ENCODE results near the gene DIP2C. TPM values are rescaled to one million over a fixed set of nuclear protein-coding genes. Genes with fewer than 3 reads are reported as not detected.

The DIP2C gene
- total and polyA plus RNA-seq, 2 donors (not counting 1 experiment from before 2014, with no cell fraction given), result 1.3 to 1.9 TPM

- Mint-ChIP-seq H3K27ac (no peak overlapping the region), H3K4me1 (no peaks in the 10 kb centered on the region), H3K27me3 (peaks cover 26% of the 10 kb centered on the region), H3K9me3 (ENCODE audit: insufficient read depth) (no peaks in the 10 kb centered on the region), H3K4me3 (no peak overlapping the region)
- Histone ChIP-seq H3K9me3 (ENCODE audit: control extremely low read depth in 1 of 3, control insufficient read depth in 2 of 3, insufficient read depth in 1 of 3, low read length in 2 of 3) (no peaks in the 10 kb centered on the region), H3K4me2 (replicated peaks; ENCODE audit: low read depth, low read length, poor library complexity, severe bottlenecking) (no peak overlapping the region), H3K27me3 (replicated peaks in 1 of 4; ENCODE audit: control extremely low read depth in 1 of 4, control insufficient read depth in 3 of 4, insufficient read depth in 4 of 4, low read length in 3 of 4) (peaks cover 0 to 3% (median 0%) of the 10 kb centered on the region in 4 experiments), H4K20me1 (ENCODE audit: control insufficient read depth, insufficient read depth, low read length, poor library complexity, severe bottlenecking) (no peaks in the 10 kb centered on the region), H3K9ac (ENCODE audit: low read length) (no peak overlapping the region), H3K79me2 (ENCODE audit: control insufficient read depth, insufficient read depth, low read length) (no peaks in the 10 kb centered on the region), H3K36me3 (replicated peaks in 1 of 2; ENCODE audit: control extremely low read depth in 1 of 2, control insufficient read depth in 1 of 2, extremely low read depth in 1 of 2, insufficient read depth in 2 of 2, low read length in 1 of 2) (no peaks in the 10 kb centered on the region), H3K27ac (ENCODE audit: low read length in 2 of 2) (no peak overlapping the region), H3K4me3 (ENCODE audit: control extremely low read depth in 1 of 5, extremely low read depth in 1 of 5, insufficient read depth in 1 of 5, low read depth in 2 of 5, low read length in 4 of 5) (no peak overlapping the region), H3K4me1 (ENCODE audit: control insufficient read depth in 2 of 2, insufficient read depth in 2 of 2, low read length in 2 of 2) (no peaks in the 10 kb centered on the region), H2AFZ (ENCODE audit: insufficient read depth, low read depth, low read length, poor library complexity, severe bottlenecking) (no peak overlapping the region)
- TF ChIP-seq, protein P1, sequence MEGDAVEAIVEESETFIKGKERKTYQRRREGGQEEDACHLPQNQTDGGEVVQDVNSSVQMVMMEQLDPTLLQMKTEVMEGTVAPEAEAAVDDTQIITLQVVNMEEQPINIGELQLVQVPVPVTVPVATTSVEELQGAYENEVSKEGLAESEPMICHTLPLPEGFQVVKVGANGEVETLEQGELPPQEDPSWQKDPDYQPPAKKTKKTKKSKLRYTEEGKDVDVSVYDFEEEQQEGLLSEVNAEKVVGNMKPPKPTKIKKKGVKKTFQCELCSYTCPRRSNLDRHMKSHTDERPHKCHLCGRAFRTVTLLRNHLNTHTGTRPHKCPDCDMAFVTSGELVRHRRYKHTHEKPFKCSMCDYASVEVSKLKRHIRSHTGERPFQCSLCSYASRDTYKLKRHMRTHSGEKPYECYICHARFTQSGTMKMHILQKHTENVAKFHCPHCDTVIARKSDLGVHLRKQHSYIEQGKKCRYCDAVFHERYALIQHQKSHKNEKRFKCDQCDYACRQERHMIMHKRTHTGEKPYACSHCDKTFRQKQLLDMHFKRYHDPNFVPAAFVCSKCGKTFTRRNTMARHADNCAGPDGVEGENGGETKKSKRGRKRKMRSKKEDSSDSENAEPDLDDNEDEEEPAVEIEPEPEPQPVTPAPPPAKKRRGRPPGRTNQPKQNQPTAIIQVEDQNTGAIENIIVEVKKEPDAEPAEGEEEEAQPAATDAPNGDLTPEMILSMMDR (IDR thresholded peaks at IDR 0.05), result no peak
- DNase-seq, result no peak
- no peak for ATAC-seq (ENCODE audit: low read depth)
- WGBS (ENCODE audit: insufficient coverage), result 91% methylated on average over 4 of the region's 10 CpGs
- ChIA-PET CTCF (no interaction called here), POLR2A (no interaction called here)
- intact Hi-C loops (cut with micrococcal nuclease), result no loop called here
Observed at GRCh38 chr10:469947-470338, 219.5 kb downstream of the DIP2C start.

GRCh38 chr10:459743-460142 lies 229.7 kb downstream of the DIP2C start:
- ATAC-seq (ENCODE audit: low read depth), result no peak
- 97% methylated on average over 11 of the region's 12 CpGs for WGBS (ENCODE audit: insufficient coverage)
- Histone ChIP-seq H3K79me2 (ENCODE audit: control insufficient read depth, insufficient read depth, low read length) (no peaks in the 10 kb centered on the region), H3K4me2 (replicated peaks; ENCODE audit: low read depth, low read length, poor library complexity, severe bottlenecking) (no peak overlapping the region), H2AFZ (ENCODE audit: insufficient read depth, low read depth, low read length, poor library complexity, severe bottlenecking) (no peak overlapping the region), H3K36me3 (replicated peaks in 1 of 2; ENCODE audit: control extremely low read depth in 1 of 2, control insufficient read depth in 1 of 2, extremely low read depth in 1 of 2, insufficient read depth in 2 of 2, low read length in 1 of 2) (no peaks in the 10 kb centered on the region), H3K27ac (ENCODE audit: low read length in 2 of 2) (no peak overlapping the region), H4K20me1 (ENCODE audit: control insufficient read depth, insufficient read depth, low read length, poor library complexity, severe bottlenecking) (no peaks in the 10 kb centered on the region), H3K4me3 (ENCODE audit: control extremely low read depth in 1 of 5, extremely low read depth in 1 of 5, insufficient read depth in 1 of 5, low read depth in 2 of 5, low read length in 4 of 5) (no peak overlapping the region), H3K9me3 (ENCODE audit: control extremely low read depth in 1 of 3, control insufficient read depth in 2 of 3, insufficient read depth in 1 of 3, low read length in 2 of 3) (no peaks in the 10 kb centered on the region), H3K4me1 (ENCODE audit: control insufficient read depth in 2 of 2, insufficient read depth in 2 of 2, low read length in 2 of 2) (no peaks in the 10 kb centered on the region), H3K27me3 (replicated peaks in 1 of 4; ENCODE audit: control extremely low read depth in 1 of 4, control insufficient read depth in 3 of 4, insufficient read depth in 4 of 4, low read length in 3 of 4) (no peaks in the 10 kb centered on the region), H3K9ac (ENCODE audit: low read length) (no peak overlapping the region)
- Mint-ChIP-seq H3K9me3 (ENCODE audit: insufficient read depth) (peaks cover 2% of the 10 kb centered on the region), H3K27ac (no peak overlapping the region), H3K4me1 (no peaks in the 10 kb centered on the region), H3K4me3 (no peak overlapping the region), H3K27me3 (peaks cover 35% of the 10 kb centered on the region)
- POLR2A ChIA-PET, result no interaction called here
- intact Hi-C loops (cut with micrococcal nuclease), result no loop called here
- TF ChIP-seq, protein P1 (IDR thresholded peaks at IDR 0.05), result no peak
- no peak for TF ChIP-seq EZH2 (IDR thresholded peaks at IDR 0.05; ENCODE audit: borderline replicate concordance, insufficient read depth, low read depth, low read length, poor library complexity, severe bottlenecking)
- DNase-seq, result no peak
- CTCF ChIA-PET, result no interaction called here
